ENCODE measurements around the gene PIM3. TPM values are rescaled to one million over a fixed set of nuclear protein-coding genes. Genes with fewer than 3 reads are reported as not detected.
A peak's percentile ranks its signal among the peaks of the same experiment; 100 is the strongest.
"Not testable (repeated sequence)": the region's sequence is repeated elsewhere in the genome, so short reads cannot be mapped to it uniquely, and the experiment has no call there.

PIM3 gene
- total RNA-seq, 6 experiments from 2014 or later: 14.8 to 18.8 (median 17.4) TPM

GRCh38 chr22:49986325-49986724 lies 25.8 kb downstream of the PIM3 start:
- TF ChIP-seq CTCF (IDR thresholded peaks at IDR 0.05): no peak
- Mint-ChIP-seq H3K9me3 (peaks cover 36% of the 10 kb centered on the region), H3K27ac (no peak overlapping the region), H3K36me3 (ENCODE audit: low read depth) (peaks cover 21% of the 10 kb centered on the region), H3K27me3 (ENCODE audit: insufficient read depth) (peaks cover 25% of the 10 kb centered on the region), H3K4me3 (no peak overlapping the region), H3K4me1 (ENCODE audit: low read depth) (no peaks in the 10 kb centered on the region)
- no peak for DNase-seq

- Mint-ChIP-seq H3K36me3 (ENCODE audit: low read depth) (peaks cover 21% of the 10 kb centered on the region), H3K27me3 (ENCODE audit: insufficient read depth) (peaks cover 20% of the 10 kb centered on the region), H3K9me3 (peaks cover 32% of the 10 kb centered on the region)
- H3K4me1 Mint-ChIP-seq (ENCODE audit: low read depth); H3K4me3 Mint-ChIP-seq; DNase-seq; H3K27ac Mint-ChIP-seq: not testable (repeated sequence)
Measured at GRCh38 chr22:49989826-49990225, 29.3 kb downstream of the PIM3 start.

GRCh38 chr22:49991167-49991566 lies 30.6 kb downstream of the PIM3 start:
- no peak for DNase-seq
- peaks cover 16% of the 10 kb centered on the region for H3K27me3 Mint-ChIP-seq (ENCODE audit: insufficient read depth)
- no peaks in the 10 kb centered on the region for H3K4me1 Mint-ChIP-seq (ENCODE audit: low read depth)
- TF ChIP-seq CTCF (IDR thresholded peaks at IDR 0.05): no peak
- H3K36me3 Mint-ChIP-seq (ENCODE audit: low read depth): peaks cover 13% of the 10 kb centered on the region
- H3K9me3 Mint-ChIP-seq: peaks cover 22% of the 10 kb centered on the region
- H3K4me3 Mint-ChIP-seq: no peak overlapping the region
- H3K27ac Mint-ChIP-seq: no peak overlapping the region

- Mint-ChIP-seq H3K36me3 (ENCODE audit: low read depth) (0 out of 2 replicates have a peak, but pooled peaks cover 11% of the 10 kb centered on the region), H3K27me3 (ENCODE audit: insufficient read depth) (peaks cover 14% of the 10 kb centered on the region), H3K9me3 (peaks cover 14% of the 10 kb centered on the region), H3K4me3 (no peak overlapping the region), H3K27ac (no peak overlapping the region), H3K4me1 (ENCODE audit: low read depth) (no peaks in the 10 kb centered on the region)
- no peak for DNase-seq
- no peak for TF ChIP-seq CTCF (IDR thresholded peaks at IDR 0.05)
Measured at GRCh38 chr22:49991907-49992533, 31.4 kb downstream of the PIM3 start.

GRCh38 chr22:49992921-49993648 lies 32.5 kb downstream of the PIM3 start:
- 0 out of 2 replicates have a peak, but pooled peaks cover 11% of the 10 kb centered on the region for H3K36me3 Mint-ChIP-seq (ENCODE audit: low read depth)
- H3K4me1 Mint-ChIP-seq (ENCODE audit: low read depth): no peaks in the 10 kb centered on the region
- DNase-seq: peak; percentile 15
- peaks cover 14% of the 10 kb centered on the region for H3K9me3 Mint-ChIP-seq
- no peak overlapping the region for H3K4me3 Mint-ChIP-seq
- peaks cover 8% of the 10 kb centered on the region for H3K27me3 Mint-ChIP-seq (ENCODE audit: insufficient read depth)
- peak; percentile 81 for TF ChIP-seq CTCF (IDR thresholded peaks at IDR 0.05)
- H3K27ac Mint-ChIP-seq: no peak overlapping the region

Data from HFFc6 (cell line).